ENCODE data around the gene CEBPZOS.

CEBPZOS gene

GRCh38 chr2:37232131-37232933, 36.0 kb downstream of the CEBPZOS start:
- H3K4me1 Mint-ChIP-seq (ENCODE audit: low read depth), result peaks cover 18% of the 10 kb centered on the region
- peaks cover 23% of the 10 kb centered on the region for H3K36me3 Mint-ChIP-seq (ENCODE audit: low read depth)
- no peak overlapping the region for H3K4me3 Mint-ChIP-seq
- no peaks in the 10 kb centered on the region for H3K27me3 Mint-ChIP-seq (ENCODE audit: low read depth)
- no peaks in the 10 kb centered on the region for H3K9me3 Mint-ChIP-seq
- H3K27ac Mint-ChIP-seq, result no peak overlapping the region

GRCh38 chr2:37243435-37243834, 47.1 kb downstream of the CEBPZOS start:
- H3K9me3 Mint-ChIP-seq, result peaks cover 5% of the 10 kb centered on the region
- H3K4me1 Mint-ChIP-seq (ENCODE audit: low read depth), result peaks cover 12% of the 10 kb centered on the region
- peak overlapping the region; percentile 42 for H3K4me3 Mint-ChIP-seq
- H3K27me3 Mint-ChIP-seq (ENCODE audit: low read depth), result no peaks in the 10 kb centered on the region
- peak overlapping the region; percentile 70 for H3K27ac Mint-ChIP-seq
- peaks cover 51% of the 10 kb centered on the region for H3K36me3 Mint-ChIP-seq (ENCODE audit: low read depth)

DNA sequence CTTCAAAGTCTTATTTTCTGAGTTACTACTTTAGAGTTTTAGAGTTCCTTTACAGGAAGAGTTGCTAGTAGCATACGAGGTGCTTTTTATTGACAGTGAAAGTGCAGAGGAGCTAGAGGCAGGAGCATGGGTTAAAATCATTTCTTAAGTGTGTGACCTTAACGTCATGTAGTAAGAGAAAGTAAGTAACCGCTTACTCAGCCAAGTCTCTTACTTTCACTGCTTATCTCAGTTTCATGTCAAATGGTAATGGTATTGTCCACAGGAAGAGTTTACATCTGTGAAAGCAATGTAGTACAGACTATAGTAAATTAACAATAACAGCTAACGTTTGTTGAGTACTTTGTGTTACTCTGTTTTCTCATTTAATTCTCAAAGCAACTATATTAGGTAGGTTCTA, 47.7 kb downstream of the CEBPZOS start:
- no peak overlapping the region for H3K27ac Mint-ChIP-seq
- no peak overlapping the region for H3K4me3 Mint-ChIP-seq
- peaks cover 50% of the 10 kb centered on the region for H3K36me3 Mint-ChIP-seq (ENCODE audit: low read depth)
- peaks cover 5% of the 10 kb centered on the region for H3K9me3 Mint-ChIP-seq
- peaks cover 10% of the 10 kb centered on the region for H3K4me1 Mint-ChIP-seq (ENCODE audit: low read depth)
- no peaks in the 10 kb centered on the region for H3K27me3 Mint-ChIP-seq (ENCODE audit: low read depth)

- Mint-ChIP-seq H3K36me3 (ENCODE audit: low read depth) (peaks cover 56% of the 10 kb centered on the region), H3K4me3 (no peak overlapping the region), H3K27ac (no peak overlapping the region), H3K9me3 (peaks cover 5% of the 10 kb centered on the region), H3K4me1 (ENCODE audit: low read depth) (peaks cover 10% of the 10 kb centered on the region), H3K27me3 (ENCODE audit: low read depth) (no peaks in the 10 kb centered on the region)
These were observed 48.5 kb downstream of the CEBPZOS start for GRCh38 chr2:37244755-37245154.

DNA sequence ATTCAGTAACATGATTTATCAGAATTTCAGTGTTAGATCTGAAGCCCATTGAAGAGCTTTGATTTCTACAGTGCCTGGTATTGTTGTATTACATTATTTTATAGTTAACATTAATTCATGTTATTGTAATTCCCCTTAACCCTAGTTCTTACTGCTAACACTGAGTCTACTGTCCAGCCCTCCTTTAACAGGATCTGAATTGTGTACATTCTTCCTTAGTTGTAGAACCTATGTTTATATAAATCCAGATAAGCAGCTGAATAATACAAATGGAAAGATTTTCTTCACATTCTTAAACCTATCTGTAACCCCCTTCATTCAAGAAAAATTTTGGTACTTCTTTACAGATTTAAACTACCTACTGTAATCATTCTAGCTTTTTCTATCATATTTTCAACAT, 49.9 kb downstream of the CEBPZOS start:
- H3K27ac Mint-ChIP-seq, result no peak overlapping the region
- peaks cover 8% of the 10 kb centered on the region for H3K4me1 Mint-ChIP-seq (ENCODE audit: low read depth)
- H3K27me3 Mint-ChIP-seq (ENCODE audit: low read depth), result no peaks in the 10 kb centered on the region
- peaks cover 5% of the 10 kb centered on the region for H3K9me3 Mint-ChIP-seq
- H3K4me3 Mint-ChIP-seq, result no peak overlapping the region
- H3K36me3 Mint-ChIP-seq (ENCODE audit: low read depth), result peaks cover 59% of the 10 kb centered on the region

- Mint-ChIP-seq H3K4me1 (ENCODE audit: low read depth) (no peaks in the 10 kb centered on the region), H3K36me3 (ENCODE audit: low read depth) (peaks cover 50% of the 10 kb centered on the region), H3K4me3 (no peak overlapping the region), H3K27me3 (ENCODE audit: low read depth) (no peaks in the 10 kb centered on the region), H3K27ac (no peak overlapping the region), H3K9me3 (no peaks in the 10 kb centered on the region)
These were observed 54.8 kb downstream of the CEBPZOS start for GRCh38 chr2:37250869-37251740.

Data from T-helper 1 cell treated with Interleukin-12 subunit alpha and Interleukin-12 subunit beta and Interleukin-4 antibody, amounts not matched to agents 30 μg/mL and 1 μg/mL, for 36 hours (primary cell).